Heart left ventricle (tissue), 16 donors: ENCODE data around the gene ELFN1. TPM values are rescaled to one million over a fixed set of nuclear protein-coding genes. Genes with fewer than 3 reads are reported as not detected.

Experiments used
- ATAC-seq, 4 donors: fragments of 200-7000 bp; cut with Tn5 transposase; one replicate each; pipeline ENCODE4 v1.9.1; 2020 to 2022; ENCODE audit warnings: moderate library complexity in 4 of 4, mild to moderate bottlenecking in 3 of 4, moderate number of reproducible peaks in 1 of 4
- DNase-seq, 5 donors: peaks; one replicate each; pipeline ENCODE4 v3.0.0-alpha.2; 2020
- H3K27ac ChIP-seq, 12 donors: fragments of 200-600 bp; sonication (generic) in 4 of 12; one replicate each; pipeline versions ENCODE4 v1.5.0 to v1.8.0; 2016 to 2022; ENCODE audit warnings: mild to moderate bottlenecking in 2 of 12
- H3K27me3 ChIP-seq, 9 donors: fragments of 200-600 bp; sonication (generic) in 2 of 9; one replicate each; pipeline versions ENCODE4 v1.5.1 to v1.8.0; 2016 to 2022; ENCODE audit warnings: mild to moderate bottlenecking in 3 of 9
- H3K36me3 ChIP-seq, 9 donors: fragments of 200-600 bp; sonication (generic) in 2 of 9; one replicate each; pipeline versions ENCODE4 v1.5.0 to v1.8.0; 2018 to 2022; ENCODE audit warnings: mild to moderate bottlenecking in 2 of 9
- H3K4me1 ChIP-seq, 12 donors: fragments of 200-600 bp; sonication (generic) in 4 of 12; one replicate each; pipeline versions ENCODE4 v1.5.0 to v1.8.0; 2016 to 2022; ENCODE audit warnings: mild to moderate bottlenecking in 3 of 12
- H3K4me3 ChIP-seq, 12 donors: fragments of 200-600 bp; sonication (generic) in 4 of 12; one replicate each; pipeline versions ENCODE4 v1.5.0 to v1.8.0; 2017 to 2022; ENCODE audit warnings: mild to moderate bottlenecking in 9 of 12, moderate library complexity in 4 of 12
- H3K9me3 ChIP-seq, 12 donors: fragments of 200-600 bp; sonication (generic) in 4 of 12; one replicate each; pipeline versions ENCODE4 v1.5.0 to v1.8.0; 2016 to 2022; ENCODE audit warnings: mild to moderate bottlenecking in 1 of 12
- POLR2A ChIP-seq, 2 donors: fragments of 450-650 bp; IDR thresholded peaks; one replicate each; pipeline ENCODE4 v1.6.1; 2017; ENCODE audit warnings: antibody characterized with exemption in 2 of 2, mild to moderate bottlenecking in 2 of 2, moderate library complexity in 2 of 2
- WGBS, 4 donors: extraction: QIAGEN DNeasy Blood & Tissue Kit in 2 of 4; methylation state at CpG; one replicate each; pipeline versions ENCODE4 v1.1.5 to v1.1.7; 2013 to 2018; 5-methylcytosine and 5-hydroxymethylcytosine counted together
- intact Hi-C, 10 donors: fragments of 100-400 bp; cut with DNase I; formaldehyde crosslinking; loops; one replicate each; pipeline versions ENCODE4 v1.11.1 to v1.14.2; 2022
- polyA plus RNA-seq, 2 donors: library from polyadenylated mRNA; stranded (reverse); fragments of 200-250 nt; gene quantifications; one replicate each; pipeline ENCODE4 v1.2.3, GENCODE V29; 2013
- total RNA-seq, 9 donors: library from RNA; depleted of rRNA in 2 of 9; stranded (reverse); fragments of >200 nt in 2 of 9; fragmentation: NEBNext Ultra II Directional in 3 of 9; extraction: Animal tissue kit (Norgen Biotek cat#: 25700) in 3 of 9; gene quantifications; one replicate each; pipeline versions ENCODE4 v1.1.0 to v1.2.4, GENCODE V29; 2016 to 2023
- TF ChIP-seq, protein P1 (sequence below), 12 donors: fragments of 200-600 bp; sonication (generic) in 4 of 12; IDR thresholded peaks; one replicate each; pipeline versions ENCODE4 v1.5.0 to v1.8.0; 2018 to 2022; ENCODE audit warnings: antibody characterized with exemption in 12 of 12, mild to moderate bottlenecking in 5 of 12
- donor health status: ischemic (EF 13 %, LVEDD 7.1; RV severe dilation, severe dysfunction).
- donor health status: healthy with polysubstance abuse.
- donor health status: DM: no; HTN: yes; CAD: no.
- donor health status: DM: no; HTN: no; CAD: no.
- donor health status: ischemic (EF 25% LVEDD 6.9; RV normal size, moderate dysfunction).
- donor health status: ischemic (EF 25% LVEDD 5.7; RV mildly dilated, moderate dysfunction).
- donor health status: healthy.
- donor health status: DM: yes; HTN: yes; CAD: no.
- donor health status: ischemic (EF 35%, LVEDD 5.7; RV mildly dilated, moderate dysfunction).
- donor health status: nonischemic (EF 11% LVEDD 7.7; RV severe dilation, severe dysfunction).
- donor health status: DM: yes; HTN: yes; CAD: no.
- donor health status: PGD.
- donor health status: ischemic (EF 29% LVEDD 5.4; RV normal size, mild dysfunction).
- donor health status: nonischemic (EF 23%, LVEDD 6.1; RV moderate dilation, normal function).

The ELFN1 gene
- total and polyA plus RNA-seq, 11 donors: 2.6 to 18.6 (median 6.6) TPM

- Histone ChIP-seq H3K27ac (no peak overlapping the region), H3K4me3 (no peak overlapping the region), H3K36me3 (no peaks in the 10 kb centered on the region), H3K9me3 (peaks cover 0 to 23% (median 14%) of the 10 kb centered on the region in 12 donors), H3K27me3 (peaks cover 0 to 38% (median 0%) of the 10 kb centered on the region in 9 donors), H3K4me1 (peaks cover 0 to 9% (median 0%) of the 10 kb centered on the region in 12 donors)
- TF ChIP-seq POLR2A (IDR thresholded peaks at IDR 0.05): no peak
- TF ChIP-seq, protein P1, sequence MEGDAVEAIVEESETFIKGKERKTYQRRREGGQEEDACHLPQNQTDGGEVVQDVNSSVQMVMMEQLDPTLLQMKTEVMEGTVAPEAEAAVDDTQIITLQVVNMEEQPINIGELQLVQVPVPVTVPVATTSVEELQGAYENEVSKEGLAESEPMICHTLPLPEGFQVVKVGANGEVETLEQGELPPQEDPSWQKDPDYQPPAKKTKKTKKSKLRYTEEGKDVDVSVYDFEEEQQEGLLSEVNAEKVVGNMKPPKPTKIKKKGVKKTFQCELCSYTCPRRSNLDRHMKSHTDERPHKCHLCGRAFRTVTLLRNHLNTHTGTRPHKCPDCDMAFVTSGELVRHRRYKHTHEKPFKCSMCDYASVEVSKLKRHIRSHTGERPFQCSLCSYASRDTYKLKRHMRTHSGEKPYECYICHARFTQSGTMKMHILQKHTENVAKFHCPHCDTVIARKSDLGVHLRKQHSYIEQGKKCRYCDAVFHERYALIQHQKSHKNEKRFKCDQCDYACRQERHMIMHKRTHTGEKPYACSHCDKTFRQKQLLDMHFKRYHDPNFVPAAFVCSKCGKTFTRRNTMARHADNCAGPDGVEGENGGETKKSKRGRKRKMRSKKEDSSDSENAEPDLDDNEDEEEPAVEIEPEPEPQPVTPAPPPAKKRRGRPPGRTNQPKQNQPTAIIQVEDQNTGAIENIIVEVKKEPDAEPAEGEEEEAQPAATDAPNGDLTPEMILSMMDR (IDR thresholded peaks at IDR 0.05): peak in 1 of 12 donors; percentile 9
- DNase-seq (no peak), ATAC-seq (no peak)
- intact Hi-C loops: no loop called here
- WGBS, 4 donors: 75 to 83% (median 78%) methylated on average over 20 to 21 of the region's 21 CpGs
Observed at GRCh38 chr7:1640376-1641172, 29.5 kb upstream of the ELFN1 start.

DNA sequence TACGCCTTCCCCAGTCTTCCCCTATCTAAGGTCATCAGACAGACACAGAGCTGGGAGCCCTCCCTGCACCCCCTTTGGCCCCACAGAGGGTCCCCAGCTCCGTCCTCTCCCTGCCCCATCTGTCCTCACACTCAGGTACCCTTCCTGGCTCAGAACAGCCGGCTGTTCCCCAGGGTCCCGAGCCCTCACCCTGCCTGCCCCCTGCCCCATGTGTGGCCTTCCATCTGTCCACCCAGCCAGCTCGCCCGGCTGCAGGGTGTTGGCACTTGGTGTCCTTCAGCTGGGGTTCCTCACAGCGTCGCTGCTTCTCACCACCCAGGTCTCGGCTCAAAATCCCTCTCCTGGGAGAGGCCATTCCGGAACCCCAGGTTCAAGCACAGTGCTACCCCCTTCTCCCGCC lies 28.9 kb upstream of the ELFN1 start:
- ATAC-seq: no peak
- intact Hi-C loops: no loop called here
- H3K27me3 ChIP-seq: peaks cover 0 to 43% (median 0%) of the 10 kb centered on the region in 9 donors
- WGBS, 4 donors: 79 to 86% (median 83%) methylated on average over 11 of the region's 11 CpGs
- DNase-seq: no peak
- H3K36me3 ChIP-seq: no peaks in the 10 kb centered on the region
- peaks cover 0 to 18% (median 13%) of the 10 kb centered on the region in 12 donors for H3K9me3 ChIP-seq
- H3K27ac ChIP-seq: no peak overlapping the region
- no peak overlapping the region for H3K4me3 ChIP-seq
- TF ChIP-seq POLR2A (IDR thresholded peaks at IDR 0.05): no peak
- peaks cover 0 to 9% (median 0%) of the 10 kb centered on the region in 12 donors for H3K4me1 ChIP-seq

- Histone ChIP-seq H3K36me3 (no peaks in the 10 kb centered on the region), H3K9me3 (peaks cover 0 to 13% (median 10%) of the 10 kb centered on the region in 12 donors), H3K4me1 (peaks cover 0 to 14% (median 3%) of the 10 kb centered on the region in 12 donors), H3K27me3 (peaks cover 0 to 48% (median 0%) of the 10 kb centered on the region in 9 donors), H3K4me3 (no peak overlapping the region), H3K27ac (no peak overlapping the region)
- TF ChIP-seq, protein P1 (IDR thresholded peaks at IDR 0.05): no peak
- no peak for TF ChIP-seq POLR2A (IDR thresholded peaks at IDR 0.05)
- no peak for DNase-seq
- ATAC-seq: no peak
- intact Hi-C loops: no loop called here
- 74 to 81% (median 78%) methylated on average over 14 to 16 of the region's 16 CpGs for WGBS, 4 donors
Observed at GRCh38 chr7:1641661-1642260, 28.3 kb upstream of the ELFN1 start.

DNA sequence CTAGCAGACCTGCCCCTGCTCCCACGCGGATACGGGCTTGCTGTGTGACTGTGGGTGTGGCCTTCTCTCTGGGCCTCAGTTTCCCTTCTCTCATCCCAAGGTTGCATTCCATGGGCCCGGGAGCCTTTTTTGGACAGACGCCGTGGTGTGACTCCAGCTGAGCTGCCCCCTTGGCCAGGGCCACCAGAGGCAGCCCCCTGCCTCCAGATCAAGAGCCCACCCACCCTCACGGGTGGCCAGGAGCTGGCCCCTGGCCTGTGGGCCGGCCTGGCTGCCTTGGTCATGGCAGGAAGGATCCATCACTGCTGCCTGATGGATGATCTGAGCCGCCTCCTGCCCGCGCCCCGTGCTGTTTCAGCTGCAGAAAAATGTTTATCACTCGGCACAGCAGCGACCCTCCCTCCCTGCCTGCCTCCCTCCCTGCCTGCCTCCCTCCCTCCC lies 27.8 kb upstream of the ELFN1 start:
- H3K36me3 ChIP-seq: no peaks in the 10 kb centered on the region
- intact Hi-C loops: no loop called here
- DNase-seq: no peak
- H3K4me1 ChIP-seq: peaks cover 0 to 20% (median 9%) of the 10 kb centered on the region in 12 donors
- no peak overlapping the region for H3K4me3 ChIP-seq
- H3K9me3 ChIP-seq: peaks cover 0 to 7% (median 5%) of the 10 kb centered on the region in 12 donors
- peaks cover 0 to 49% (median 0%) of the 10 kb centered on the region in 9 donors for H3K27me3 ChIP-seq
- 37 to 50% (median 49%) methylated on average over 10 to 14 of the region's 14 CpGs for WGBS, 4 donors
- H3K27ac ChIP-seq: no peak overlapping the region
- ATAC-seq: no peak
- TF ChIP-seq, protein P1 (IDR thresholded peaks at IDR 0.05): no peak
- no peak for TF ChIP-seq POLR2A (IDR thresholded peaks at IDR 0.05)
